Measurements from ENCODE around the gene CISD3.
A peak's percentile ranks its signal among the peaks of the same experiment; 100 is the strongest.

The CISD3 gene

DNA sequence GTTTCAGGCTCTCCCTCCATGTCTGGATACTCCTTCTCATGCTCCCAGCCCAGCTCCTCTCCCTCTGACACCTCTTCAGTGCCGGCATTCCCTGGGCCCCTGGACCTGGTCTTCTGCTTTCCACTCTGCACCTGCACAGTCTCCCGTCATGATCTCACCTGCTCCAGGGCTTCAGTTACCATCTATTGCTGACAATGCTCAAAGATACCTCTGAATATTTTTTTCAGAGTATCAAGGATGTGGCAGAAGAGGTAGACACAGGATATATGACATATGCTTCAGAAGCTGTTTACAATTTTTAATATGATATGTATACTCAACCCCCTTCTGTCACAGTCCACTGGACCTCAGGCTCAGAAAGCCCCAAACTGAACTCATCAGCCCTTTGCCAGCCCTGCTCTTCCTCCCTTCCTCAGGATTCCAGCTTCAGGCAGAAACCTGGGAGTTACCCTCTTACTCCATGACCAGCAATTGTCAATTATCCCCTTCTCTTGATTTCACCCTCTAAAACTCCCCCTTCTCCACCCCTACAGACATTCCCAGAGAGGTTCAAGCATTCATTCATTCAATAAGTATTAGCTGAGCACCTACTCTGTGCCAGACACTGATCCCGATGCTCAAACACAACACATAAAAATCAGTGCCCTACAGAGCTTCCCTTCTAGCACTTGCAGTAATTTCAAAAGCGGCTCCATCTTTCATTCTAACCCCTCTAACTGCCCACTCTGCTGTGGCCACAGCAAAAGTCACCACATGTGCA, 32.9 kb upstream of the CISD3 start:
- no peak for DNase-seq (ENCODE audit: extremely low read depth, low read depth)
- TF ChIP-seq, protein P1, sequence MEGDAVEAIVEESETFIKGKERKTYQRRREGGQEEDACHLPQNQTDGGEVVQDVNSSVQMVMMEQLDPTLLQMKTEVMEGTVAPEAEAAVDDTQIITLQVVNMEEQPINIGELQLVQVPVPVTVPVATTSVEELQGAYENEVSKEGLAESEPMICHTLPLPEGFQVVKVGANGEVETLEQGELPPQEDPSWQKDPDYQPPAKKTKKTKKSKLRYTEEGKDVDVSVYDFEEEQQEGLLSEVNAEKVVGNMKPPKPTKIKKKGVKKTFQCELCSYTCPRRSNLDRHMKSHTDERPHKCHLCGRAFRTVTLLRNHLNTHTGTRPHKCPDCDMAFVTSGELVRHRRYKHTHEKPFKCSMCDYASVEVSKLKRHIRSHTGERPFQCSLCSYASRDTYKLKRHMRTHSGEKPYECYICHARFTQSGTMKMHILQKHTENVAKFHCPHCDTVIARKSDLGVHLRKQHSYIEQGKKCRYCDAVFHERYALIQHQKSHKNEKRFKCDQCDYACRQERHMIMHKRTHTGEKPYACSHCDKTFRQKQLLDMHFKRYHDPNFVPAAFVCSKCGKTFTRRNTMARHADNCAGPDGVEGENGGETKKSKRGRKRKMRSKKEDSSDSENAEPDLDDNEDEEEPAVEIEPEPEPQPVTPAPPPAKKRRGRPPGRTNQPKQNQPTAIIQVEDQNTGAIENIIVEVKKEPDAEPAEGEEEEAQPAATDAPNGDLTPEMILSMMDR (IDR thresholded peaks at IDR 0.05; ENCODE audit: low read depth, low read length) = no peak

DNA sequence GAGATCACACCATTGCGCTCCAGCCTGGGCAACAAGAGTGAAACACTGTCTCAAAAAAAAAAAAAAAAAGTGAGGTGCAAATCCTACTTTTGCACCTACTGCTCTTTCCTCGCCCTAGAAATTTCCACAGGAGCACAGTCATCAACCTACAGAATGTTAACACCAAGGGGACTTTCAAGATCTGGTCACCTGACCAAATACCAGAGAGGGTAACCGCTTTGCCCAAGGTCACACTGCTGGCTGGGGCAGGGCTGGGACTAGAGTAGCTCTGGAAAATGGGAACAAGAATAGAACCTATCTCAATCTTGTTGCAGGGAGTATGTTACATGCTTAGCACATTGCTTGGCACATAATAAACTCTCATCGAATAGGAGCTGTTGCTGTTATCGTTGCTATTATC, 31.4 kb upstream of the CISD3 start:
- no peak for DNase-seq (ENCODE audit: extremely low read depth, low read depth)
- TF ChIP-seq, protein P1 (IDR thresholded peaks at IDR 0.05; ENCODE audit: low read depth, low read length) = no peak

GRCh38 chr17:38701504-38702165, 28.5 kb upstream of the CISD3 start:
- TF ChIP-seq, protein P1 (IDR thresholded peaks at IDR 0.05; ENCODE audit: low read depth, low read length) = no peak
- no peak for DNase-seq (ENCODE audit: extremely low read depth, low read depth)

- DNase-seq (ENCODE audit: extremely low read depth, low read depth) = peak; percentile 55
Observed at GRCh38 chr17:38702166-38702915, 27.8 kb upstream of the CISD3 start.

GRCh38 chr17:38702916-38703741, 27.0 kb upstream of the CISD3 start:
- no peak for DNase-seq (ENCODE audit: extremely low read depth, low read depth)
- TF ChIP-seq, protein P1 (IDR thresholded peaks at IDR 0.05; ENCODE audit: low read depth, low read length) = no peak

More at GRCh38 chr17:38702166-38702915, 27.8 kb upstream of the CISD3 start:
- TF ChIP-seq, protein P1 (IDR thresholded peaks at IDR 0.05; ENCODE audit: low read depth, low read length) = no peak

DNA sequence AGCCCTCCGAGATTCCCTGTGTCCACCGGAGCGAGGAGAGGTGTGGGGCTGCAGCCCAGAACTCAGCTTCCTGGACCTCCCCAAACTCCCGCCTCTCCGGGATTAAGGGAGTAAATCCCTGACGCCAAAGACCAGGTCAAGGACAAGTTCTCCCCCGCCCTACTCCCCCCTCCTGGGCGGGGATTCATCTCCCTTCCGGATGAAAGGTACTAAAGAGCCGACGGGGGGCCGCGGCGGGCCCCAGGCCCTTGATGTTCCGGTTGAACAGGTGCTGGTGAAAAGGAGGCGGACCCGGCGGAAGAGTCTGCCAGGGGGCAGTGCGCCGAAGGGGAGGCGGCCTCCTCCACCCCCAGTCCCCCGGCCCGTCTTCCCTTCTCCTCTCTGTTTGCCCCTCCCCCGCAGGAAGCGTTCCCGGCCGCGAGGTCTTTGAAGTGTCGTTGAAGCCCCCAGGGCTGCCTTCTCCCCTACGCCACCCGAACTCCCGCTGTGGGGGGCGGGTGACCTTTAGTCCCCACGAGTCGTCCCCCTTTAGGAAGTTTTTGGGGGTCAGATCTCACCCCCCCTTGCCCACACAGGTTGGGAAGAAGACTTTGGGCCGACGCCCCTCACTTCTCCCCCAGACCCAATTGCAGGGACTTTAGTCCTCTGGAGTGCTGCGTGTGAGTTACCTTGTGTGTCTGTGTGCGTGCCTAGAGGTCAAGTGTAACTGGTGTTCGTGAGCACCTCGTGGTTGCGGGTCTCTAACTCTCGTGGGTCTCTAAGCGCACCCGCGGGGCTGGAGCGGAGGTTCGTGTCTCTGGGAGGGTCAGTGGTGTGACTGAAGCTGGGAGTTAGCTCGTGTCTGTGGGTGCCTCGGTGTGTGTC, 26.2 kb upstream of the CISD3 start:
- TF ChIP-seq, protein P1 (IDR thresholded peaks at IDR 0.05; ENCODE audit: low read depth, low read length) = no peak
- no peak for DNase-seq (ENCODE audit: extremely low read depth, low read depth)

Data from AG09319 (cell line).